Trophoblast cell (in vitro differentiated cells and primary cell): Measurements from ENCODE around the gene NFKBIB.

ENCODE experiments used
- DNase-seq, 2 donors: peaks; one replicate each; pipeline ENCODE4 v3.0.0-alpha.2; 2016
- H2AFZ ChIP-seq: 2 replicates; pipeline ENCODE4 v1.6.1; 2013; ENCODE audit warnings: low read length, moderate library complexity, mild to moderate bottlenecking; ENCODE audit not compliant: insufficient read depth, poor library complexity
- H2AK5ac ChIP-seq: 2 replicates; pipeline ENCODE4 v1.6.1; 2013; ENCODE audit warnings: mild to moderate bottlenecking, low read length
- H2BK120ac ChIP-seq: 2 replicates; pipeline ENCODE4 v1.6.1; 2013; ENCODE audit warnings: low read length, mild to moderate bottlenecking, moderate library complexity; ENCODE audit not compliant: insufficient read depth, poor library complexity
- H2BK12ac ChIP-seq: 2 replicates; pipeline ENCODE4 v1.6.1; 2013; ENCODE audit warnings: mild to moderate bottlenecking, low read length, moderate library complexity
- H2BK5ac ChIP-seq: 2 replicates; pipeline ENCODE4 v1.6.1; 2013; ENCODE audit warnings: low read length, low read depth, moderate library complexity, mild to moderate bottlenecking; ENCODE audit not compliant: poor library complexity
- H3K14ac ChIP-seq: 2 replicates; pipeline ENCODE4 v1.6.1; 2013; ENCODE audit warnings: mild to moderate bottlenecking, low read length
- H3K18ac ChIP-seq: 2 replicates; pipeline ENCODE4 v1.6.1; 2013; ENCODE audit warnings: mild to moderate bottlenecking, low read length
- H3K23ac ChIP-seq: 2 replicates; pipeline ENCODE4 v1.6.1; 2013; ENCODE audit warnings: low read length
- H3K27ac ChIP-seq: 2 replicates; pipeline ENCODE4 v1.5.1; 2013; ENCODE audit warnings: low read depth, mild to moderate bottlenecking, inconsistent platforms, low read length, moderate library complexity
- H3K27me3 ChIP-seq: 2 replicates; pipeline ENCODE4 v1.6.1; 2013; ENCODE audit warnings: inconsistent platforms, mild to moderate bottlenecking, low read length, moderate library complexity; ENCODE audit not compliant: insufficient read depth
- H3K36me3 ChIP-seq, 2 experiments: 1 replicate in 1 of 2; 2 replicates in 1 of 2; pipeline ENCODE4 v1.6.1; 2013; ENCODE audit warnings: low read length in 2 of 2, mild to moderate bottlenecking in 2 of 2, moderate library complexity in 1 of 2; ENCODE audit not compliant: insufficient read depth in 2 of 2, control insufficient read depth in 1 of 2
- H3K4ac ChIP-seq: 2 replicates; pipeline ENCODE4 v1.6.1; 2013; ENCODE audit warnings: low read depth, mild to moderate bottlenecking, low read length, moderate library complexity
- H3K4me1 ChIP-seq, 2 experiments: 1 replicate in 1 of 2; 2 replicates in 1 of 2; pipeline ENCODE4 v1.6.1; 2013; ENCODE audit warnings: low read length in 2 of 2, mild to moderate bottlenecking in 2 of 2, moderate library complexity in 1 of 2; ENCODE audit not compliant: insufficient read depth in 2 of 2, control insufficient read depth in 1 of 2
- H3K4me2 ChIP-seq: 2 replicates; pipeline ENCODE4 v1.6.1; 2013; ENCODE audit warnings: inconsistent platforms, mild to moderate bottlenecking, low read length, moderate library complexity
- H3K4me3 ChIP-seq: 2 replicates; pipeline ENCODE4 v1.5.1; 2013; ENCODE audit warnings: mild to moderate bottlenecking, low read depth, low read length, inconsistent platforms
- H3K79me1 ChIP-seq: one replicate; pipeline ENCODE4 v1.6.1; 2013; ENCODE audit warnings: low read length
- H3K79me2 ChIP-seq: 2 replicates; pipeline ENCODE4 v1.6.1; 2013; ENCODE audit warnings: low read length, mild to moderate bottlenecking; ENCODE audit not compliant: control insufficient read depth, insufficient read depth, poor library complexity
- H3K9ac ChIP-seq: 2 replicates; pipeline ENCODE4 v1.6.1; 2013; ENCODE audit warnings: mild to moderate bottlenecking, low read length
- H3K9me3 ChIP-seq: 2 replicates; pipeline ENCODE4 v1.6.1; 2013; ENCODE audit warnings: low read depth, mild to moderate bottlenecking, control low read depth, inconsistent platforms, low read length; ENCODE audit not compliant: insufficient read depth
- H4K12ac ChIP-seq: 2 replicates; pipeline ENCODE4 v1.6.1; 2013; ENCODE audit warnings: low read depth, mild to moderate bottlenecking, low read length, moderate library complexity
- H4K8ac ChIP-seq: 2 replicates; pipeline ENCODE4 v1.6.1; 2013; ENCODE audit warnings: low read depth, mild to moderate bottlenecking, low read length, moderate library complexity
- H4K91ac ChIP-seq: one replicate; pipeline ENCODE4 v1.6.1; 2013; ENCODE audit warnings: low read depth, mild to moderate bottlenecking, low read length, moderate library complexity
- WGBS: extraction: QIAGEN DNeasy Blood & Tissue Kit; methylation state at CpG from one replicate; pipeline ENCODE4 v1.1.7; 2013; ENCODE audit warnings: missing lambda C conversion rate; ENCODE audit not compliant: insufficient read length, insufficient coverage; ENCODE audit errors: extremely low coverage; 5-methylcytosine and 5-hydroxymethylcytosine counted together

Gene NFKBIB

DNA sequence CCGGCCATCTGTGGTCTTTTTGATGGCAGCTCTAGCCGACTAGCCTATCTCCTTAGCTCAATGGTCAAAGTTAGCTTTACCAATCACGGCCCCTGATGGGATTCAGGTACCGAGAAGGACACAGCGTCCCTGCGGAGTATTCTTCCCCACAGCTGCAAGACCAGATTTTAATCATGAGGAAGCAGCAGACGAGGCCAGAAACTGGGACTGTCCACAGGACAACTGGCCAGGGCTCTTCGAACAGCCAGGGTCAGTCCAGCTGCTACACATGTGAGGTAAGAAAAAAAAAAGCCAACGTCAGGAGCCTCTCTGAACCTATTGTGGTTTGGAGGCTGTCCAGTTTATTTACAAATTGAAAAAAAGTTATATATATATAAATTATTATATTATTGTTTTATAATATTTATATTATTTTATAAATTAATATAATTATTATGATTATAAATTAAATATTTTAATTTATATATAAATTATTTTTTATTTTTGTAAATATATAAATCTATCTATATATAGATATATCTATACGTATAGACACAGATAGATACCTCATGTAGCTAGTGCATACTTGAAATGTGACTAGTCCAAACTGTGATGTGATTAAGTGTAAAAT, 32.5 kb upstream of the NFKBIB start:
- peaks cover 17 to 18% of the 10 kb centered on the region in 2 experiments for H3K4me1 ChIP-seq
- DNase-seq: no peak
- H2BK120ac ChIP-seq: no peak overlapping the region
- H3K27ac ChIP-seq: no peak overlapping the region
- no peak overlapping the region for H3K18ac ChIP-seq
- no peak overlapping the region for H4K8ac ChIP-seq
- no peaks in the 10 kb centered on the region for H3K9me3 ChIP-seq
- no peak overlapping the region for H4K12ac ChIP-seq
- no peak overlapping the region for H2BK5ac ChIP-seq
- H2AFZ ChIP-seq: no peak overlapping the region
- no peaks in the 10 kb centered on the region for H3K36me3 ChIP-seq
- H2AK5ac ChIP-seq: no peak overlapping the region
- no peak overlapping the region for H3K23ac ChIP-seq
- no peak overlapping the region for H3K4ac ChIP-seq
- no peak overlapping the region for H3K14ac ChIP-seq
- peak overlapping the region; percentile 54 for H2BK12ac ChIP-seq
- H4K91ac ChIP-seq: no peak overlapping the region
- peaks cover 11% of the 10 kb centered on the region for H3K79me1 ChIP-seq
- H3K4me3 ChIP-seq: no peak overlapping the region
- H3K9ac ChIP-seq: no peak overlapping the region
- WGBS: no CpG with 5 or more reads among the region's 10 CpGs
- H3K4me2 ChIP-seq: no peak overlapping the region
- H3K79me2 ChIP-seq: peaks cover 1% of the 10 kb centered on the region
- no peaks in the 10 kb centered on the region for H3K27me3 ChIP-seq

DNA sequence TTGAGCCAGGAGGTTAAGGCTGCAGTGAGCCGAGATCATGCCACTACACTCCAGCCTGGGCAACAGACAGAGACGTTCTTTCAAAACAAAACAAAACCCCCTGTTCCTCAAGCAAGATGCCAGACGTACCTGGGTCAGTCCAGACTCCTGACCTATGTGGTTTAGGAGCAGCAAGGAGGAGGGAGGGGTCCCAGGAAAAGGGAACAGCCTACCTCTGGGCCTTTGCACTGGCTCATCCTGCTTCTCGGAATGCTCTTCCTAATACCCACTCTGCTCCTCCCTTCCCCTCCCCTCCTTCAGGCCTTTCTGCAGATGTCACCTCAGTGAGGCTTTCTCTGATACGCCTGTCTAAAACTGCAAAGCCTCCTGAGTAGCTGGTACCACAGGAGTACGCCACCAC, 31.2 kb upstream of the NFKBIB start:
- no peak overlapping the region for H2AK5ac ChIP-seq
- no peak overlapping the region for H4K91ac ChIP-seq
- H4K8ac ChIP-seq: no peak overlapping the region
- H3K9ac ChIP-seq: no peak overlapping the region
- H3K79me2 ChIP-seq: peaks cover 1% of the 10 kb centered on the region
- no peak overlapping the region for H2BK120ac ChIP-seq
- no peak overlapping the region for H3K23ac ChIP-seq
- no peak overlapping the region for H4K12ac ChIP-seq
- no peak overlapping the region for H2AFZ ChIP-seq
- no CpG with 5 or more reads among the region's 6 CpGs for WGBS
- no peaks in the 10 kb centered on the region for H3K9me3 ChIP-seq
- H2BK12ac ChIP-seq: no peak overlapping the region
- no peak overlapping the region for H3K18ac ChIP-seq
- peaks cover 17% of the 10 kb centered on the region in 2 experiments for H3K4me1 ChIP-seq
- H3K14ac ChIP-seq: no peak overlapping the region
- H3K4ac ChIP-seq: no peak overlapping the region
- H3K4me3 ChIP-seq: no peak overlapping the region
- H2BK5ac ChIP-seq: no peak overlapping the region
- peaks cover 11% of the 10 kb centered on the region for H3K79me1 ChIP-seq
- DNase-seq: peak; percentile 81 to 85
- no peak overlapping the region for H3K4me2 ChIP-seq
- no peak overlapping the region for H3K27ac ChIP-seq
- H3K36me3 ChIP-seq: no peaks in the 10 kb centered on the region
- no peaks in the 10 kb centered on the region for H3K27me3 ChIP-seq

DNA sequence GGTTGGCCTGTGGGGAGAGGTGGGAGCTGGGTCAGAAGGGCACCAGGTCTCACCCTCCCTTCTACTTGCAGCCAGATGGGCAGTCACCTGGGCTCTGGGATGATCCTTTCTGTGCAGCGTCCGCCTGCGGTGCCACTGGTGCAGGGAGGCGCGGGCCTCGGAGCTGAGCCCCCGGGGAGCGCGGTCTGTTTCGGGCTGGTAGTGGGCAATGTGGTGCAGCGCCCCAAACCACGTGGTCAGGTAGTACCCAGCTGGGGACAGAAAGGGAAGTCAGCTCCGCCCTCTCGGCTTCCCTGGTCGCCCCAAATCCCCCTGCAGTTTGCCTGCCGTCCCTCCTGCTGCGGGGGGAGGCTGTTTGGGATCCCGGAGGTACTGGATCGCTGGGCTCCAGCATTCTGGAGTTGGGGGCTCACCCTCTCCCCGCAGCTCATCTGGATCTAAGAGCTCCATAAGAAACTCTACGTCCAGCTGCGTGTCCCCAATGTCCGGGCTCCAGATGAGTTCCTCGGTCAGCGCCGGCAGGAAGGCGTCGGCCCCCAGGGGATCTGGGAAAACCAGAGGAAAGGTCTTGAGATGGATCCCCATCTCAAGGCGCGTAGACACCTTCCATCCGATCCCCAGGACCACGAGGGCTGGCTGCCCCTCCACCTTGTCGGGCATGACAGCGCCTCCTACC, 30.5 kb upstream of the NFKBIB start:
- H3K36me3 ChIP-seq: no peaks in the 10 kb centered on the region
- peak overlapping the region; percentile 27 for H3K14ac ChIP-seq
- peaks cover 17% of the 10 kb centered on the region in 2 experiments for H3K4me1 ChIP-seq
- H2AFZ ChIP-seq: peak overlapping the region; percentile 56
- no CpG with 5 or more reads among the region's 34 CpGs for WGBS
- peak overlapping the region; percentile 63 for H4K12ac ChIP-seq
- DNase-seq: no peak
- H3K27ac ChIP-seq: no peak overlapping the region
- H3K79me2 ChIP-seq: peaks cover 1% of the 10 kb centered on the region
- peaks cover 11% of the 10 kb centered on the region for H3K79me1 ChIP-seq
- H2BK120ac ChIP-seq: peak overlapping the region; percentile 5
- H4K91ac ChIP-seq: peak overlapping the region; percentile 13
- H2AK5ac ChIP-seq: peak overlapping the region; percentile 39
- no peak overlapping the region for H3K9ac ChIP-seq
- no peak overlapping the region for H3K4ac ChIP-seq
- peak overlapping the region; percentile 38 for H4K8ac ChIP-seq
- H2BK5ac ChIP-seq: no peak overlapping the region
- H3K4me2 ChIP-seq: peak overlapping the region; percentile 57
- H3K23ac ChIP-seq: no peak overlapping the region
- peak overlapping the region; percentile 2 for H3K18ac ChIP-seq
- H3K4me3 ChIP-seq: no peak overlapping the region
- no peaks in the 10 kb centered on the region for H3K9me3 ChIP-seq
- H3K27me3 ChIP-seq: no peaks in the 10 kb centered on the region
- peak overlapping the region; percentile 38 for H2BK12ac ChIP-seq

DNA sequence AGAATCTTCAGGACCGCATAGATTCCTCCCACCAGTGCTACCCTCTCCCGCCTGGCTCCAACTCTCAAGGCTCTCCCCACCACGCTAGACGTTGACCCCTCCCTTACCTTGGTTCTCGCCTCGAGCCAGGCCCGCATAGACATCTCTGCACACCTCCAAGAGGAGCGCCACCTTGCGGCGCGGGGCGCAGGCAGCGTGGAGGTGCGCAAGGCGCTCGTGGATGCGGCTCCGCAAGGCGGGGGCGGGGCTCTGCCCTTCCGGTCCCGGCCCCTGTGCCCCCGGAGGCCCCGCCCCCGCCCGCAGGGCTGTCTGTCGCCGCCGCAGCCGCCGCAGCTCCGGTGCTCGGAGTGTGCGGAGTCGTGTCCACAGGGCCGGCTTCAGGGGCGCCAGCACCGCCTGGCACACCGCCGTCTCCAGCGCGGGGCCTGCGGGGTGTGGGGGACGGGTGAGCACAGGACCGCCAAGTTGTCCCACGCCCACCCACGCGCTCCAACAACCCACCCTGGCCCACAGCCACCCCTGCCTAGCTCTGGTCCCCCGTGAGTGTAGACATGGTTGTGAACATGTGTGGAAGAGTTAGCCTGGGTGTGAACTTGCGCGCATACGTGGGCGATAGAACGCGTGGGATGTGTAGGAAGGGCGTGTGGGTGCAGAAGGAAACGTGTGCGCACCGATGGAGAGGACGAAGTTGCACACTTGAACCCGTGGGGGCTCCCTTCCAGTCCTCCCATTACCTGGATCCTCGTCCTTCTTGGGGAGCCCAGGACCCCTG, 29.7 kb upstream of the NFKBIB start:
- peak overlapping the region; percentile 63 for H4K8ac ChIP-seq
- H2BK5ac ChIP-seq: no peak overlapping the region
- WGBS: 100% methylated on average over 10 of the region's 62 CpGs
- peaks cover 17% of the 10 kb centered on the region in 2 experiments for H3K4me1 ChIP-seq
- no peaks in the 10 kb centered on the region for H3K36me3 ChIP-seq
- no peak overlapping the region for H2AK5ac ChIP-seq
- peak overlapping the region; percentile 64 for H4K91ac ChIP-seq
- peak overlapping the region; percentile 27 for H3K14ac ChIP-seq
- no peaks in the 10 kb centered on the region for H3K9me3 ChIP-seq
- H3K23ac ChIP-seq: no peak overlapping the region
- H3K4me2 ChIP-seq: peak overlapping the region; percentile 57
- H3K9ac ChIP-seq: no peak overlapping the region
- peak overlapping the region; percentile 14 for H2BK120ac ChIP-seq
- peaks cover 1% of the 10 kb centered on the region for H3K79me2 ChIP-seq
- peak; percentile 90 to 95 for DNase-seq
- H3K4ac ChIP-seq: no peak overlapping the region
- H2BK12ac ChIP-seq: no peak overlapping the region
- H3K79me1 ChIP-seq: peaks cover 11% of the 10 kb centered on the region
- peak overlapping the region; percentile 33 for H2AFZ ChIP-seq
- no peaks in the 10 kb centered on the region for H3K27me3 ChIP-seq
- H4K12ac ChIP-seq: no peak overlapping the region
- no peak overlapping the region for H3K4me3 ChIP-seq
- H3K27ac ChIP-seq: no peak overlapping the region
- H3K18ac ChIP-seq: peak overlapping the region; percentile 58
